SK-N-SH (cell line): Measurements from ENCODE around the gene ACTN4.

Experiments used
- EZH2phosphoT487 ChIP-seq: fragments of 200-600 bp; sonication (generic); IDR thresholded peaks from 2 replicates; pipeline ENCODE4 v1.6.1; 2017; ENCODE audit warnings: low read depth, mixed run types, mild to moderate bottlenecking, antibody characterized with exemption, moderate library complexity, borderline replicate concordance
- FOXJ3 ChIP-seq: sonication (generic); formaldehyde crosslinking; IDR thresholded peaks from 2 replicates; pipeline ENCODE4 v1.5.1; 2020; ENCODE audit warnings: mild to moderate bottlenecking, missing genetic modification reagents
- POLR2AphosphoS5 ChIP-seq: IDR thresholded peaks from 2 replicates; pipeline ENCODE4 v1.6.1; 2012; ENCODE audit warnings: low read depth, low read length
- RAD21 ChIP-seq: IDR thresholded peaks from 2 replicates; pipeline ENCODE4 v1.6.1; 2012; ENCODE audit warnings: mild to moderate bottlenecking, low read length
- RFX5 ChIP-seq: IDR thresholded peaks from 2 replicates; pipeline ENCODE4 v1.6.1; 2012; ENCODE audit warnings: mild to moderate bottlenecking, improper control_type of control experiment, low read length
- TAF1 ChIP-seq: IDR thresholded peaks from 2 replicates; pipeline ENCODE4 v1.6.1; 2012; ENCODE audit warnings: low read depth, mild to moderate bottlenecking, low read length, moderate library complexity, borderline replicate concordance
- TCF12 ChIP-seq: IDR thresholded peaks from 2 replicates; pipeline ENCODE4 v1.4.0; 2012
- YY1 ChIP-seq: IDR thresholded peaks from 2 replicates; pipeline ENCODE4 v1.4.0; 2012; ENCODE audit warnings: low read depth, mild to moderate bottlenecking
- TF ChIP-seq, protein P1 (sequence below): fragments of 200-600 bp; sonication (generic); IDR thresholded peaks from 2 replicates; pipeline ENCODE4 v1.6.1; 2017; ENCODE audit warnings: antibody characterized with exemption, mild to moderate bottlenecking, moderate library complexity
- TF ChIP-seq, protein P2 (sequence below): IDR thresholded peaks from 2 replicates; pipeline ENCODE4 v1.4.0; 2012; ENCODE audit warnings: low read depth, borderline replicate concordance

DNA sequence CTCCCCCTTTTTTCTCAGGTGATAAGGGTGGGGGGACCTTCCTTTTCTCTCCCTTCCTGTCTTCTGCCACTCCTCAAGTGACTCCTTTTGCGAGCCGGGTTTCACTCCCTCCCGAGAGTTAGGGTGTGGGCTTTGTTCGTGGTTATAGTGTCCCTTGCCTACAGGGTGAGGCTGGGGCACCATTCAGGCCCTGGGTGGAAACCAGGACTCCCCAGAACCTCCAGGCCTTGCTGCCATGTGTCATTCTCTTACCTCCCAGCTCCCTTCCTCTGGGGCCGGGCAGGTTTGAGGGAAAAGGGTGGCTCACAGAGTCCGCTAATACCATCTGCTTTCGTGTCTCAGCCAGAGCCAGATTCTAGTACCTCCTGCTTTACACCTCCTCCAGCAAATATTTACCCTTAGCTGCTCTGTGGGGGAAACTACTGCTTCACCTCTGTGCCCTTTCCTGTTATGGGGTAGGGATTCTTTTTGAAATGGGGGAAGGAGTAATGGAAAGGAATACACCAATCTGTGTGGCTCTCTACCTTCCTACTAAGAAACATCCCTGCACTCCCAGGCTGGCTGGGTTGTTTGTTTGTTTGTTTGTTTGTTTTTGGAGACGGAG is 2.8 kb downstream of the ACTN4 start:
- TF ChIP-seq, protein P1, sequence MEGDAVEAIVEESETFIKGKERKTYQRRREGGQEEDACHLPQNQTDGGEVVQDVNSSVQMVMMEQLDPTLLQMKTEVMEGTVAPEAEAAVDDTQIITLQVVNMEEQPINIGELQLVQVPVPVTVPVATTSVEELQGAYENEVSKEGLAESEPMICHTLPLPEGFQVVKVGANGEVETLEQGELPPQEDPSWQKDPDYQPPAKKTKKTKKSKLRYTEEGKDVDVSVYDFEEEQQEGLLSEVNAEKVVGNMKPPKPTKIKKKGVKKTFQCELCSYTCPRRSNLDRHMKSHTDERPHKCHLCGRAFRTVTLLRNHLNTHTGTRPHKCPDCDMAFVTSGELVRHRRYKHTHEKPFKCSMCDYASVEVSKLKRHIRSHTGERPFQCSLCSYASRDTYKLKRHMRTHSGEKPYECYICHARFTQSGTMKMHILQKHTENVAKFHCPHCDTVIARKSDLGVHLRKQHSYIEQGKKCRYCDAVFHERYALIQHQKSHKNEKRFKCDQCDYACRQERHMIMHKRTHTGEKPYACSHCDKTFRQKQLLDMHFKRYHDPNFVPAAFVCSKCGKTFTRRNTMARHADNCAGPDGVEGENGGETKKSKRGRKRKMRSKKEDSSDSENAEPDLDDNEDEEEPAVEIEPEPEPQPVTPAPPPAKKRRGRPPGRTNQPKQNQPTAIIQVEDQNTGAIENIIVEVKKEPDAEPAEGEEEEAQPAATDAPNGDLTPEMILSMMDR, result no peak
- no peak for TF ChIP-seq POLR2AphosphoS5
- TF ChIP-seq EZH2phosphoT487, result no peak
- no peak for TF ChIP-seq TAF1
- TF ChIP-seq RAD21, result no peak
- TF ChIP-seq YY1, result no peak
- no peak for TF ChIP-seq TCF12
- no peak for TF ChIP-seq RFX5
- no peak for TF ChIP-seq FOXJ3 (CRISPR knock-in tag)
- TF ChIP-seq, protein P2, sequence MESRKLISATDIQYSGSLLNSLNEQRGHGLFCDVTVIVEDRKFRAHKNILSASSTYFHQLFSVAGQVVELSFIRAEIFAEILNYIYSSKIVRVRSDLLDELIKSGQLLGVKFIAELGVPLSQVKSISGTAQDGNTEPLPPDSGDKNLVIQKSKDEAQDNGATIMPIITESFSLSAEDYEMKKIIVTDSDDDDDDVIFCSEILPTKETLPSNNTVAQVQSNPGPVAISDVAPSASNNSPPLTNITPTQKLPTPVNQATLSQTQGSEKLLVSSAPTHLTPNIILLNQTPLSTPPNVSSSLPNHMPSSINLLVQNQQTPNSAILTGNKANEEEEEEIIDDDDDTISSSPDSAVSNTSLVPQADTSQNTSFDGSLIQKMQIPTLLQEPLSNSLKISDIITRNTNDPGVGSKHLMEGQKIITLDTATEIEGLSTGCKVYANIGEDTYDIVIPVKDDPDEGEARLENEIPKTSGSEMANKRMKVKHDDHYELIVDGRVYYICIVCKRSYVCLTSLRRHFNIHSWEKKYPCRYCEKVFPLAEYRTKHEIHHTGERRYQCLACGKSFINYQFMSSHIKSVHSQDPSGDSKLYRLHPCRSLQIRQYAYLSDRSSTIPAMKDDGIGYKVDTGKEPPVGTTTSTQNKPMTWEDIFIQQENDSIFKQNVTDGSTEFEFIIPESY, result no peak
